ENCODE data around the gene ALB. TPM values are rescaled to one million over a fixed set of nuclear protein-coding genes. Genes with fewer than 3 reads are reported as not detected.

Gene ALB
- total RNA-seq, 1 experiment from 2014 or later: 23.4 TPM

DNA sequence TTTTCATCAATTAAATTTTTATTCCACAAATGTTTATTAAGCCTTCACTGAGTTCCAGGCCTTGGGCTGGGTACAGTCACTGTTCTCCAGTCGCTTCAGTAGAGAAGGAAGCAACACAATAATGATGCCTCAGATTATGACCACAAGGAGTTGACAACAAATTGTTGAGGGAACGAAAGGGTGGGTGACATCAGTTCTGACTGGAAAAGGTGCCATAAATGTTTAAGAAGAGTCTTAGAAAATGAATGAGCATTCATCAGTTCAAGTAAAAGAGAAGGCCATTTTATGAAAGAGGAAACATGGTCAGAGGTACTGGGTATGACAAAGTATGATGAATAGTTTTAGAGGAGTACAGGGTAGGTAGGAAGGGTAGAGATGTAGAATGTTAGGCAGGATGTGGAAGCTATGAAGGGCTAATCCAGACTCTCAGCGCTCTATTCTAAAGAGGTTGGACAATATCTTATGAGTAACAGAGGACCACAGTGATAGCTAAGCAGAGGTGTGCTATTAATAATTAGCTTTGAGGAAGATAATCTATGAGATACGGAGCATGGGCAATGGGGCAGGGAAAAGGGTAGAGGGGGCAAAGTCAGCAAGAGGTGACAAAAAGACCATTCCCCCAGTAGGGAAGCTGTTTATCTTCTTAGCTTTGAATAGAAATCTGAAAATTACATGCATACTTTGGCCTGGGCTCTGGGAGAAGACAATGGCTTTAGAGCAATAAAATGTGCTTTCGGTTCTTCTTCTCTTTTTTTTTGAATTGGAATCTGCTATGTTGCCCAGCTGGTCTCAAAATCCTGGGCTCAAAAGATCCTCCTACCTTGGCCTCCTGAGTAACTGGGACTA, 52.3 kb downstream of the ALB start:
- ATAC-seq (no peak), DNase-seq (ENCODE audit: low spot score) (no peak)
- Mint-ChIP-seq H3K9me3 (peaks cover 27% of the 10 kb centered on the region), H3K4me3 (no peak overlapping the region), H3K27me3 (ENCODE audit: low read depth) (peaks cover 18% of the 10 kb centered on the region), H3K4me1 (peaks cover 26% of the 10 kb centered on the region), H3K27ac (no peak overlapping the region), H3K36me3 (peaks cover 6% of the 10 kb centered on the region)
- CTCF ChIA-PET: interaction anchor here (0.8 to 2.9 kb wide), 3 partner anchors 10 to 197 kb away, joined by 3 to 12 read pairs (median 4); no protein-coding TSS in a partner anchor
- TF ChIP-seq, protein P1, sequence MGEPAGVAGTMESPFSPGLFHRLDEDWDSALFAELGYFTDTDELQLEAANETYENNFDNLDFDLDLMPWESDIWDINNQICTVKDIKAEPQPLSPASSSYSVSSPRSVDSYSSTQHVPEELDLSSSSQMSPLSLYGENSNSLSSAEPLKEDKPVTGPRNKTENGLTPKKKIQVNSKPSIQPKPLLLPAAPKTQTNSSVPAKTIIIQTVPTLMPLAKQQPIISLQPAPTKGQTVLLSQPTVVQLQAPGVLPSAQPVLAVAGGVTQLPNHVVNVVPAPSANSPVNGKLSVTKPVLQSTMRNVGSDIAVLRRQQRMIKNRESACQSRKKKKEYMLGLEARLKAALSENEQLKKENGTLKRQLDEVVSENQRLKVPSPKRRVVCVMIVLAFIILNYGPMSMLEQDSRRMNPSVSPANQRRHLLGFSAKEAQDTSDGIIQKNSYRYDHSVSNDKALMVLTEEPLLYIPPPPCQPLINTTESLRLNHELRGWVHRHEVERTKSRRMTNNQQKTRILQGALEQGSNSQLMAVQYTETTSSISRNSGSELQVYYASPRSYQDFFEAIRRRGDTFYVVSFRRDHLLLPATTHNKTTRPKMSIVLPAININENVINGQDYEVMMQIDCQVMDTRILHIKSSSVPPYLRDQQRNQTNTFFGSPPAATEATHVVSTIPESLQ (CRISPR knock-in tag; IDR thresholded peaks at IDR 0.05): no peak
- TF ChIP-seq ZBTB21 (CRISPR knock-in tag; IDR thresholded peaks at IDR 0.05; ENCODE audit: borderline replicate concordance) (no peak), SMAD3 (CRISPR knock-in tag; IDR thresholded peaks at IDR 0.05; ENCODE audit: borderline replicate concordance) (no peak), EMX1 (CRISPR knock-in tag; IDR thresholded peaks at IDR 0.05) (no peak), USF1 (CRISPR knock-in tag; IDR thresholded peaks at IDR 0.05) (no peak), PRRX2 (CRISPR knock-in tag; IDR thresholded peaks at IDR 0.05) (no peak), FOXK1 (CRISPR knock-in tag; IDR thresholded peaks at IDR 0.05) (no peak), TEAD4 (CRISPR knock-in tag; IDR thresholded peaks at IDR 0.05) (no peak), TCF7 (CRISPR knock-in tag; IDR thresholded peaks at IDR 0.05; ENCODE audit: low read depth) (no peak), NFYB (CRISPR knock-in tag; conservative IDR thresholded peaks at IDR 0.05; ENCODE audit: low read depth) (no peak), MXD4 (CRISPR knock-in tag; IDR thresholded peaks at IDR 0.05; ENCODE audit: borderline replicate concordance) (no peak), FOXP1 (CRISPR knock-in tag; IDR thresholded peaks at IDR 0.05; ENCODE audit: borderline replicate concordance) (no peak)
- POLR2A ChIA-PET: no interaction called here

DNA sequence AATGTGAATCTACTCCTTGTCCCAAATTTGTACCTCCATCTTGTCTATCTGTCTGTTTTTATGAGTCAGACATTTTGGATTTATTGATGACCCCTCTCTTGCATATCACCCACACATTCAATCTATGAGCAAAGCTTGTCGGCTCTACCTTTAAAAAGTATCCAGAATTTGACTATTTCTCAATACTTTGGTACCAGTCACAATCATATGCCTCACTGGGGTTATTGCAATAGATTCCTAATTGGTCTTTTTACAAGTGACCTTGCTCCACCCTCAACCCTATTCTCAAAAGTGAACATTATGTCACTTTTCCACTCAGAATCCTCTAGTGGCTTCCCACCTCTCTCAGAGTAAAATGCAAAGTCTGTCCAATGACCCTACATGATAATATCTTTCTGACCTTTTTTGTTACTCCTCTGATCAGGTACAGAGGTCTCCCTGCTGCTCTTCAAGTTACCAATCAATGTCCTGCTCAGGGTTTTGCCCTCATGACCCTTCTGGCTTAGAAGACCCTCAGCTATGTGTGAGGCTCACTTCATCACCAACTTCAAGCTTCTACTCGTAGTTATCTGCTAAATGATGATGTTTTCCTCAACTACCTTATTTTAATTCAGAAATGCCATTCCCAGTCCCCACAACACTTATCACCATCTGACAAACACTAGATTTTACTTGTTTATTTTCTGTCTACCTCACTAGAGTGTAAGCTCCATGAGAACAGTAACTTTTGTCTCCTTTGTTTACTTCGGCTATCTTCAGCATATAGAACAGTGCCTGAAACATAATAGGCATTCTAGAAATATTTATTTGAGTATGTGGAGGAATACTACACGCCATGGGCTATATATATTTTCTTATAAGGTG, 54.3 kb downstream of the ALB start:
- Mint-ChIP-seq H3K9me3 (peaks cover 33% of the 10 kb centered on the region), H3K4me1 (peaks cover 6% of the 10 kb centered on the region)
- TF ChIP-seq RELA (CRISPR knock-in tag; IDR thresholded peaks at IDR 0.05; ENCODE audit: borderline replicate concordance) (no peak), E2F4 (CRISPR knock-in tag; IDR thresholded peaks at IDR 0.05; ENCODE audit: borderline replicate concordance, low read depth) (no peak), IRF2 (CRISPR knock-in tag; IDR thresholded peaks at IDR 0.05; ENCODE audit: borderline replicate concordance, low read depth) (no peak), ETV6 (CRISPR knock-in tag; IDR thresholded peaks at IDR 0.05) (no peak), MAX (CRISPR knock-in tag; IDR thresholded peaks at IDR 0.05) (no peak), SOX15 (CRISPR knock-in tag; IDR thresholded peaks at IDR 0.05) (no peak), ATF3 (CRISPR knock-in tag; conservative IDR thresholded peaks at IDR 0.05) (no peak), IRF1 (CRISPR knock-in tag; IDR thresholded peaks at IDR 0.05) (no peak), SP1 (CRISPR knock-in tag; conservative IDR thresholded peaks at IDR 0.05) (no peak), TP53 (CRISPR knock-in tag; IDR thresholded peaks at IDR 0.05) (no peak), ZNF138 (CRISPR knock-in tag; conservative IDR thresholded peaks at IDR 0.05) (no peak), ZNF512 (CRISPR knock-in tag; IDR thresholded peaks at IDR 0.05; ENCODE audit: borderline replicate concordance) (no peak)
- TF ChIP-seq, protein P2, sequence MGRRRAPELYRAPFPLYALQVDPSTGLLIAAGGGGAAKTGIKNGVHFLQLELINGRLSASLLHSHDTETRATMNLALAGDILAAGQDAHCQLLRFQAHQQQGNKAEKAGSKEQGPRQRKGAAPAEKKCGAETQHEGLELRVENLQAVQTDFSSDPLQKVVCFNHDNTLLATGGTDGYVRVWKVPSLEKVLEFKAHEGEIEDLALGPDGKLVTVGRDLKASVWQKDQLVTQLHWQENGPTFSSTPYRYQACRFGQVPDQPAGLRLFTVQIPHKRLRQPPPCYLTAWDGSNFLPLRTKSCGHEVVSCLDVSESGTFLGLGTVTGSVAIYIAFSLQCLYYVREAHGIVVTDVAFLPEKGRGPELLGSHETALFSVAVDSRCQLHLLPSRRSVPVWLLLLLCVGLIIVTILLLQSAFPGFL (CRISPR knock-in tag; IDR thresholded peaks at IDR 0.05; ENCODE audit: borderline replicate concordance): no peak

More for the DNA sequence above, 54.3 kb downstream of the ALB start:
- no peak overlapping the region for H3K27ac Mint-ChIP-seq
- DNase-seq (ENCODE audit: low spot score): no peak
- POLR2A ChIA-PET: no interaction called here
- H3K27me3 Mint-ChIP-seq (ENCODE audit: low read depth): peaks cover 4% of the 10 kb centered on the region; the same call in 1 of the 2 replicates
- peaks cover 9% of the 10 kb centered on the region for H3K36me3 Mint-ChIP-seq
- no peak for ATAC-seq
- no peak overlapping the region for H3K4me3 Mint-ChIP-seq
- CTCF ChIA-PET: interaction anchor here (2.9 kb wide), 1 partner anchor 12 kb away, joined by 12 read pairs; no protein-coding TSS in a partner anchor
